CD4-positive, alpha-beta T cell treated with Interleukin-4 for 1 hour (primary cell): Measurements from ENCODE around the gene KRTAP5-6.
"Not testable (repeated sequence)": the region's sequence is repeated elsewhere in the genome, so short reads cannot be mapped to it uniquely, and the experiment has no call there.

Experiments used
- DNase-seq, 2 donors: peaks; one replicate each; pipeline ENCODE4 v3.0.0-alpha.2; 2020 to 2022

KRTAP5-6 gene

GRCh38 chr11:1683904-1684572, 13.0 kb upstream of the KRTAP5-6 start:
- not testable (repeated sequence) for DNase-seq

- DNase-seq, result not testable (repeated sequence)
These were observed 11.8 kb upstream of the KRTAP5-6 start for GRCh38 chr11:1684886-1685874.

GRCh38 chr11:1686220-1686619, 10.8 kb upstream of the KRTAP5-6 start:
- DNase-seq, result not testable (repeated sequence)

GRCh38 chr11:1688336-1688947, 8.6 kb upstream of the KRTAP5-6 start:
- DNase-seq, result not testable (repeated sequence)

DNA sequence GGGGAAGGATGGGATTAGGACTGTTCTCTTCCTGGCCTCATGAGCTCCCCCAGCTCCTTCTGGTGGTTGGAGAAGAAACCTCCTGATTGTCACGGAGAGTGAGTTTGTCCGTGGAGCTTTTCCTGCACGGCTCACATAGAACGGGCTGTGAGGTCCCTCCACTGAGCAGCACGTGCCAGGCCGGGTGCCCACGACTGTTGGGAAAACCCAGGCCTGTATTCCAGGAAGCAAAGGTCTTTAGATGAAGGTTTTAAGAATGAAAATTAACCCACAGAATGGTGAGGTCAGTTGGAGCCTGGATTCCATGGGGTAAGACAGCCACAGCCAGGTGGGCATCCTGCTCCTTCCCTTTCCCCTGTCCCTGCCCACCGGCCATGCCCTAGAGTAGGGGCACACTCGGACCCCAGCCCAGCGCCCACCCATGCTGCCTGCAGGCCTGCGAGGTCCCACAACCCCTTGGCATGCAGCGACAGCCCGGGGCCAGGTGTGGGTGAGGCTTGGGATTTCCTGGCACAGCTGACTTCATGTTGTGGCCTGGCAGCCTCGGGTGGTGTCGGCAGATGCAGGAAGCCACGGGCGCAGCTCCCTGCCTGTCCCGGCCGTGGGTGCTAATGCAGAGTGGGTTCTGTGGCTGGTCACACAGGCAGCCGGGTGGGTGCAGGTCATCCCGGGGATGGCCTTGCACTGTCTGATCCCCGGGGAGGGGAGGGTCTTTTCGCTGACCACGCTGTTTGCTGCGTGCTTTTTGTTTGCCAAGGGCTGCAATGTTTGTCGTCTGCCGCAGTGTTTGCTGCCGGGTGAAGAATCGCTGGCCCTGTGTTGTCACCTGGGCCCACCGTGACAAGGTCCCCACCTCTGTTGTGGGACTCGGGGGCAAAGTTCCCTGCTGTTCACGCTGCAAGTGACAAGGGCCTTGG, 7.5 kb upstream of the KRTAP5-6 start:
- DNase-seq, result not testable (repeated sequence)

DNA sequence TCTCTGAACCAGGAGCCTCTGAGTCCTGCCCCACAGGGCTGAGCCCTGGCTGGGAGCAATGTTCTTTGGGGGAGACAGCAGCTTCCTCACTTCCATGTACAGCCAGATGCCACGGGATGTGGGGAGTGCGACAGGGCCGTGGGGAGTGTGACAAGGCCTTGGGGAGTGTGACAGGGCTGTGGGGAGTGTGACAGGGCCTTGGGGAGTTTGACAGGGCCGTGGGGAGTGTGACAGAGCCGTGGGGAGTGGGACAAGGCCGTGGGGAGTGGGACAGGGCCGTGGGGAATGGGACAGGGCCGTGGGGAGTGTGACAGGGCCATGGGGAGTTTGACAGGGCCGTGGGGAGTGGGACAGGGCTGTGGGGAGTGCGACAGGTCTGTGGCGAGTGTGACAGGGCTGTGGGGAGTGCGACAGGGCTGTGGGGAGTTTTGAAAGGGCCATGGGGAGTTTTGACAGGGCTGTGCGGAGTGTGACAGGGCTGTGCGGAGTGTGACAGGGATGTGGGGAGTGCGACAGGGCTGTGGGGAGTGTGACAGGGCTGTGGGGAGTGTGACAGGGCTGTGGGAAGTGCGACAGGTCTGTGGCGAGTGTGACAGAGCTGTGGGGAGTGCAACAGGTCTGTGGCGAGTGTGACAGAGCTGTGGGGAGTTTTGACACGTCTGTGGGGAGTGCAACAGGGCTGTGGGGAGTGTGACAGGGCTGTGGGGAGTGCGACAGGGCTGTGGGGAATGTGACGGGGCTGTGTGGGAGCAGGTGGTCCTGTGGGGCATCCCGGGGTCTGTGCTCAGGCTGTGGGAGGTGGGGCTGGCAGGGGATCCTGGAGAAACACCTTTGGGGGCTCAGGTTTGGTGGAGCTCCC, 6.6 kb upstream of the KRTAP5-6 start:
- DNase-seq, result no peak

- DNase-seq, result no peak
These were observed 5.7 kb upstream of the KRTAP5-6 start for GRCh38 chr11:1691026-1691877.

DNA sequence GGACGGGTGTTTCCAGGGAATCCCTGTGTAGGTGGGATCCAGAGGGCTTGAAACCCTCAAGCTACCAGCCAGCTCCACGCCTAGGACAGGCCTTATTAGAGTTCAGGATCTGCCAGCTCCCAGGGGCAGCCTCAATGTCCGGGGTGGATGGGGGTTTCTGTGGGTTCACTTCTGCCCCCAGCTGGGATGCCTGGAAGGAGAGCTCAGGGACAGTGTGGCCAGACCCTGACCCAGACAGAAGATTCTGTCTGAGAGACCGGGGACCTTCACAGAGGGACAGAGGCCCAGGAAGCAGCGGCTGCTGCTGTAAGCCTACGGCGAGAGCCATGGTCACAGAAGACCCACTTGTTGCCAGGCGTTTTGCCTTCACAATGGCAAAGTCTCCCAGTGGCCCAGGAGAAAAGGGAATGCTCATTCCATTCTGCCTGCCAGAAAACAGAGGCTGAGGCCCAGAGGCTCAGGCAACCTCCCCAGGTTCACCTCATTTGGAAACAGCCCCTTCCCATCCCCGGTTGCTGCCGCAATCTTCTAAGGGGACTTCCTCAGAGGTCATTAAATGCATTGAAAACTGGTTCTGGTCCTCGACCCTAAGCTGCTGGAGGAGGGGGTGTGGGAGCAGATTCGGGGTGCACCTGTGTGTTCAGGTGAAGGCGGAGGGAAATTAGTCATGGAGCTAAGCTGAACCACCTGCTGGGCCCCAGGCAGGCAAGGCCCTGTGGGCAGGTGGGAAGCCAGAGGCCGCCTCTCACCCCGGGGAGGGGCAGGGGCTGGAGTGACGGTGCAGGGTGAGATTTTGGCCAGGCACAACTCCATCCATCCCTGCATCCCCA, 4.9 kb upstream of the KRTAP5-6 start:
- no peak for DNase-seq

- no peak for DNase-seq
These were observed 4.2 kb upstream of the KRTAP5-6 start for GRCh38 chr11:1692708-1693326.

GRCh38 chr11:1693327-1694063, 3.5 kb upstream of the KRTAP5-6 start:
- peak; percentile 65 to 68 for DNase-seq

GRCh38 chr11:1694064-1694845, 2.7 kb upstream of the KRTAP5-6 start:
- DNase-seq, result peak; percentile 76 to 80

GRCh38 chr11:1694846-1695547, 2.0 kb upstream of the KRTAP5-6 start:
- no peak for DNase-seq

DNA sequence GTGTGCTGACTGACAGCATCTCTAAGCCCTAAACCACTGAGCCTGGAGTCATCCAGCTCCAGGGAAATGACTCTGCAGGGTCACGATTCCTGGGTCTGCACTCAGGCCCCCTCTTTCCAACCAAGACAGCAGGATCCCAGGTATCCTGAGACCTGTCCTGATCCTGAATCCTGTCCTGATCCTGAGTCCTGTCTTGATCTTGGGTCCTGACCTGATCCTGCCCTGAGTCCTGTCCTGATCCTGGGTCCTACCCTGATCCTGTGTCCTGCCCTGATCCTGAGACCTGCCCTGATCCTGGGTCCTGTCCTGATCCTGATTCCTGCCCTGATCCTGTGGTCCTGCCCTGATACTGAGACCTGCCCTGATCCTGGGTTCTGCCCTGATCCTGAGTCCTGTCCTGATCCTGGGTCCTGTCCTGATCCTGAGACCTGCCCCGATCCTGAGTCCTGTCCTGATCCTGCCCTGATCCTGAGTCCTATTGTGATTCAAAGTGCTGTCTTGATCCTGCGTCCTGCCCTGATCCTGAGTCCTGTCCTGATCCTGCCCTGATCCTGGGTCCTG, 1.4 kb upstream of the KRTAP5-6 start:
- DNase-seq, result no peak

DNA sequence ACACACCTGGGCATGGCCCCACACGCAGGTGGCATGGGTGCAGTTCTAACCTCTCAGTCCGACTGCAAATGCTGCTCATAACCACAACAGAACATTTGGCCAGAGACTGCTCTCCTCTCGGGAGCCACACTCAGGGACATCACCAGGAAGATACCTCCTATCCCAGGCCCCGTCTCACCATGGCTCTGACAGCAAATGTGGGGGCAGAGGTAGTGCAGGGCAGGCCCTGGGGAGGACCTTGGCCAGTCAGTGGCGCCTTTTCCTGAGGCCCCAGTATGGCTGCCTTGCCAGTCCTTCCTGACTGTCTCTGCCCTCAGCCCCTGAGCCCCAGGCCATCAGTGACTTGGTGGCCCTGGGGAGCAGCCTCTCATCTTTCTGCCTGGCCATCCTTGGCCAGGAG, 2.8 kb downstream of the KRTAP5-6 start:
- DNase-seq, result no peak

GRCh38 chr11:1701091-1701807, 4.3 kb downstream of the KRTAP5-6 start:
- no peak for DNase-seq

DNA sequence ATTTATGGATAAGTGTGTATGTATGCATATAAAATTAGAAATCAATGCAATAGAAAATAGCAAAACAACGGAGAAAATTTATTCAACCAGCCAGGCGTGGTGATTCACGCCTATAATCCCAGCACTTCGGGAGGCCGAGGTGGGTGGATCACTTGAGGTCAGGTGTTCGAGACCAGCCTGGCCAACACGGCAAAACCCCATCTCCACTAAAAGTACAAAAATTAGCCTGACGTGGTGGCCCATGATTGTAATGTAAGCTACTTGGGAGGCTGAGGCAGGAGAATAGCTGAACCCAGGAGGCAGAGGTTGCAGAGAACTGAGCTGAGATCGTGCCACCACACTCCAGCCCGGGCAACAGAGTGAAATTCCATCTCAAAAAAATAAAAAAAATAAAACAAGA, 5.5 kb downstream of the KRTAP5-6 start:
- DNase-seq, result no peak
